ENCODE measurements around the gene FXYD7.

FXYD7 gene

GRCh38 chr19:35171730-35172129, 28.7 kb downstream of the FXYD7 start (continued):
- TF ChIP-seq PATZ1 (CRISPR knock-in tag; IDR thresholded peaks at IDR 0.05; ENCODE audit: borderline replicate concordance), result no peak
- TF ChIP-seq, protein P1, sequence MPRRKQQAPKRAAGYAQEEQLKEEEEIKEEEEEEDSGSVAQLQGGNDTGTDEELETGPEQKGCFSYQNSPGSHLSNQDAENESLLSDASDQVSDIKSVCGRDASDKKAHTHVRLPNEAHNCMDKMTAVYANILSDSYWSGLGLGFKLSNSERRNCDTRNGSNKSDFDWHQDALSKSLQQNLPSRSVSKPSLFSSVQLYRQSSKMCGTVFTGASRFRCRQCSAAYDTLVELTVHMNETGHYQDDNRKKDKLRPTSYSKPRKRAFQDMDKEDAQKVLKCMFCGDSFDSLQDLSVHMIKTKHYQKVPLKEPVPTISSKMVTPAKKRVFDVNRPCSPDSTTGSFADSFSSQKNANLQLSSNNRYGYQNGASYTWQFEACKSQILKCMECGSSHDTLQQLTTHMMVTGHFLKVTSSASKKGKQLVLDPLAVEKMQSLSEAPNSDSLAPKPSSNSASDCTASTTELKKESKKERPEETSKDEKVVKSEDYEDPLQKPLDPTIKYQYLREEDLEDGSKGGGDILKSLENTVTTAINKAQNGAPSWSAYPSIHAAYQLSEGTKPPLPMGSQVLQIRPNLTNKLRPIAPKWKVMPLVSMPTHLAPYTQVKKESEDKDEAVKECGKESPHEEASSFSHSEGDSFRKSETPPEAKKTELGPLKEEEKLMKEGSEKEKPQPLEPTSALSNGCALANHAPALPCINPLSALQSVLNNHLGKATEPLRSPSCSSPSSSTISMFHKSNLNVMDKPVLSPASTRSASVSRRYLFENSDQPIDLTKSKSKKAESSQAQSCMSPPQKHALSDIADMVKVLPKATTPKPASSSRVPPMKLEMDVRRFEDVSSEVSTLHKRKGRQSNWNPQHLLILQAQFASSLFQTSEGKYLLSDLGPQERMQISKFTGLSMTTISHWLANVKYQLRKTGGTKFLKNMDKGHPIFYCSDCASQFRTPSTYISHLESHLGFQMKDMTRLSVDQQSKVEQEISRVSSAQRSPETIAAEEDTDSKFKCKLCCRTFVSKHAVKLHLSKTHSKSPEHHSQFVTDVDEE (CRISPR knock-in tag; IDR thresholded peaks at IDR 0.05), result no peak

DNA sequence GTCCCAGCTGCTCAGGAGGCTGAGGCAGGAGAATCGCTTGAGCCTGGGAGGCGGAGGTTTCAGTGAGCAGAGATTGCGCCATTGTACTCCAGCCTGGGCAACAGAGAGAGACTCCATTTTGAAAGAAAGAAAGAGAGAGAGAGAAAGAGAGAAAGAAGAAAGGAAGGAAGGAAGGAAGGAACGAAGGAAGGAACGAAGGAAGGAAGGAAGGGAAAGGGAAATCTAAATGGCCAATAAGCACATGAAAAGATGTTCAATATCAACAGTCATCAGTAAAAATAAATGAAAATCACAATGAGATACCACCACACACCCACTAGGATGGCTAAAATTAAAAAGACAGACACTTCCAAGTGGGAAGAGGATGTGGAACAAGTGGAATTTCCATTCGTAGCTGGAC, 31.2 kb downstream of the FXYD7 start:
- TF ChIP-seq SNAI2 (CRISPR knock-in tag; IDR thresholded peaks at IDR 0.05), result no peak
- TF ChIP-seq ZFP3 (CRISPR knock-in tag; IDR thresholded peaks at IDR 0.05), result no peak
- TF ChIP-seq TCF4 (CRISPR knock-in tag; IDR thresholded peaks at IDR 0.05; ENCODE audit: borderline replicate concordance), result no peak
- no peak for TF ChIP-seq TOX (CRISPR knock-in tag; IDR thresholded peaks at IDR 0.05; ENCODE audit: borderline replicate concordance)
- no peak for TF ChIP-seq ZNF70 (CRISPR knock-in tag; IDR thresholded peaks at IDR 0.05)
- TF ChIP-seq OSR1 (CRISPR knock-in tag; IDR thresholded peaks at IDR 0.05), result no peak
- no peak for TF ChIP-seq ZFP30 (CRISPR knock-in tag; IDR thresholded peaks at IDR 0.05)
- TF ChIP-seq POU6F1 (CRISPR knock-in tag; IDR thresholded peaks at IDR 0.05; ENCODE audit: borderline replicate concordance, low read depth), result no peak
- TF ChIP-seq ZC3H10 (CRISPR knock-in tag; IDR thresholded peaks at IDR 0.05), result no peak
- TF ChIP-seq, protein P2, sequence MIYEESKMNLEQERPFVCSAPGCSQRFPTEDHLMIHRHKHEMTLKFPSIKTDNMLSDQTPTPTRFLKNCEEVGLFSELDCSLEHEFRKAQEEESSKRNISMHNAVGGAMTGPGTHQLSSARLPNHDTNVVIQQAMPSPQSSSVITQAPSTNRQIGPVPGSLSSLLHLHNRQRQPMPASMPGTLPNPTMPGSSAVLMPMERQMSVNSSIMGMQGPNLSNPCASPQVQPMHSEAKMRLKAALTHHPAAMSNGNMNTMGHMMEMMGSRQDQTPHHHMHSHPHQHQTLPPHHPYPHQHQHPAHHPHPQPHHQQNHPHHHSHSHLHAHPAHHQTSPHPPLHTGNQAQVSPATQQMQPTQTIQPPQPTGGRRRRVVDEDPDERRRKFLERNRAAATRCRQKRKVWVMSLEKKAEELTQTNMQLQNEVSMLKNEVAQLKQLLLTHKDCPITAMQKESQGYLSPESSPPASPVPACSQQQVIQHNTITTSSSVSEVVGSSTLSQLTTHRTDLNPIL (CRISPR knock-in tag; IDR thresholded peaks at IDR 0.05; ENCODE audit: low read depth), result no peak
- no peak for TF ChIP-seq RARB (CRISPR knock-in tag; IDR thresholded peaks at IDR 0.05)
- TF ChIP-seq GLIS3 (CRISPR knock-in tag; IDR thresholded peaks at IDR 0.05), result no peak
- no peak for TF ChIP-seq PPARA (CRISPR knock-in tag; IDR thresholded peaks at IDR 0.05; ENCODE audit: borderline replicate concordance)
- TF ChIP-seq, protein P3, sequence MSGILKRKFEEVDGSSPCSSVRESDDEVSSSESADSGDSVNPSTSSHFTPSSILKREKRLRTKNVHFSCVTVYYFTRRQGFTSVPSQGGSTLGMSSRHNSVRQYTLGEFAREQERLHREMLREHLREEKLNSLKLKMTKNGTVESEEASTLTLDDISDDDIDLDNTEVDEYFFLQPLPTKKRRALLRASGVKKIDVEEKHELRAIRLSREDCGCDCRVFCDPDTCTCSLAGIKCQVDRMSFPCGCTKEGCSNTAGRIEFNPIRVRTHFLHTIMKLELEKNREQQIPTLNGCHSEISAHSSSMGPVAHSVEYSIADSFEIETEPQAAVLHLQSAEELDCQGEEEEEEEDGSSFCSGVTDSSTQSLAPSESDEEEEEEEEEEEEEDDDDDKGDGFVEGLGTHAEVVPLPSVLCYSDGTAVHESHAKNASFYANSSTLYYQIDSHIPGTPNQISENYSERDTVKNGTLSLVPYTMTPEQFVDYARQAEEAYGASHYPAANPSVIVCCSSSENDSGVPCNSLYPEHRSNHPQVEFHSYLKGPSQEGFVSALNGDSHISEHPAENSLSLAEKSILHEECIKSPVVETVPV (CRISPR knock-in tag; IDR thresholded peaks at IDR 0.05), result no peak
- no peak for TF ChIP-seq ESRRG (CRISPR knock-in tag; IDR thresholded peaks at IDR 0.05)
- TF ChIP-seq ZNF8 (CRISPR knock-in tag; IDR thresholded peaks at IDR 0.05), result no peak
- no peak for ATAC-seq

DNA sequence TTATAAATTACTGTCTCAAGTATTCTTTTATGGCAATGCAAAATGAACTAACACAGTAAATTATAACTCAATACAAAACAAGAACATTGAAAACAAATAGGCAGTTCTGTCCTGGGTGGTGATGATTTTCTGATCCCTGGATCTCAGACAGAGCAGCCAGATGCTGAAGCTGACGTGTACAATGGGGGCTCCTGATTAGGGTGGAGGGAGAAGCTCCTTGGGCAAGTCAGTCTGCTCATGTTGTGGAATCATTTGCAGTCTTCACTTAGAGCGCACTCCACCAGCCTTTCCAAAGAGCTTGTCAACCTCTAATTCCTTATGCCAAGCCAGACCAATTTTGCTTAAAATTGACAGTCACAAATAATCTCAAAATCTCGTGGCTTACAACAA, 33.1 kb downstream of the FXYD7 start:
- no peak for TF ChIP-seq SNAI2 (CRISPR knock-in tag; IDR thresholded peaks at IDR 0.05)
- TF ChIP-seq, protein P3 (CRISPR knock-in tag; IDR thresholded peaks at IDR 0.05), result no peak
- no peak for TF ChIP-seq PATZ1 (CRISPR knock-in tag; IDR thresholded peaks at IDR 0.05; ENCODE audit: borderline replicate concordance)
- no peak for TF ChIP-seq BACH2 (CRISPR knock-in tag; IDR thresholded peaks at IDR 0.05; ENCODE audit: borderline replicate concordance)
- TF ChIP-seq ZNF565 (CRISPR knock-in tag; conservative IDR thresholded peaks at IDR 0.05; ENCODE audit: low read depth), result no peak
- TF ChIP-seq CSDC2 (CRISPR knock-in tag; IDR thresholded peaks at IDR 0.05), result no peak
- TF ChIP-seq TOX (CRISPR knock-in tag; IDR thresholded peaks at IDR 0.05; ENCODE audit: borderline replicate concordance), result no peak
- TF ChIP-seq ZNF8 (CRISPR knock-in tag; IDR thresholded peaks at IDR 0.05), result no peak
- TF ChIP-seq OSR1 (CRISPR knock-in tag; IDR thresholded peaks at IDR 0.05), result no peak
- no peak for TF ChIP-seq ESRRG (CRISPR knock-in tag; IDR thresholded peaks at IDR 0.05)
- no peak for TF ChIP-seq ZC3H10 (CRISPR knock-in tag; IDR thresholded peaks at IDR 0.05)
- no peak for TF ChIP-seq ISL1 (CRISPR knock-in tag; IDR thresholded peaks at IDR 0.05)
- TF ChIP-seq ZFP30 (CRISPR knock-in tag; IDR thresholded peaks at IDR 0.05), result no peak
- no peak for TF ChIP-seq GLIS3 (CRISPR knock-in tag; IDR thresholded peaks at IDR 0.05)
- TF ChIP-seq ZNF70 (CRISPR knock-in tag; IDR thresholded peaks at IDR 0.05), result no peak
- TF ChIP-seq ZFP3 (CRISPR knock-in tag; IDR thresholded peaks at IDR 0.05), result no peak
- TF ChIP-seq, protein P2 (CRISPR knock-in tag; IDR thresholded peaks at IDR 0.05; ENCODE audit: low read depth), result no peak
- no peak for ATAC-seq
